Uterus (tissue), 2 donors: Measurements from ENCODE around the gene TRA2A.

Experiments used
- POLR2A ChIP-seq, 2 donors: fragments of 450-650 bp; IDR thresholded peaks; one replicate each; pipeline ENCODE4 v1.6.1; 2016; ENCODE audit warnings: antibody characterized with exemption in 2 of 2, mild to moderate bottlenecking in 1 of 2, moderate library complexity in 1 of 2
- TF ChIP-seq, protein P1 (sequence below), 4 experiments: fragments of 200-600 bp in 2 of 4; fragments of 450-650 bp in 2 of 4; sonication (generic) in 2 of 4; IDR thresholded peaks; one replicate each; pipeline ENCODE4 v1.5.1; 2016 to 2019; ENCODE audit warnings: antibody characterized with exemption in 4 of 4, mild to moderate bottlenecking in 2 of 4, moderate library complexity in 1 of 4

DNA sequence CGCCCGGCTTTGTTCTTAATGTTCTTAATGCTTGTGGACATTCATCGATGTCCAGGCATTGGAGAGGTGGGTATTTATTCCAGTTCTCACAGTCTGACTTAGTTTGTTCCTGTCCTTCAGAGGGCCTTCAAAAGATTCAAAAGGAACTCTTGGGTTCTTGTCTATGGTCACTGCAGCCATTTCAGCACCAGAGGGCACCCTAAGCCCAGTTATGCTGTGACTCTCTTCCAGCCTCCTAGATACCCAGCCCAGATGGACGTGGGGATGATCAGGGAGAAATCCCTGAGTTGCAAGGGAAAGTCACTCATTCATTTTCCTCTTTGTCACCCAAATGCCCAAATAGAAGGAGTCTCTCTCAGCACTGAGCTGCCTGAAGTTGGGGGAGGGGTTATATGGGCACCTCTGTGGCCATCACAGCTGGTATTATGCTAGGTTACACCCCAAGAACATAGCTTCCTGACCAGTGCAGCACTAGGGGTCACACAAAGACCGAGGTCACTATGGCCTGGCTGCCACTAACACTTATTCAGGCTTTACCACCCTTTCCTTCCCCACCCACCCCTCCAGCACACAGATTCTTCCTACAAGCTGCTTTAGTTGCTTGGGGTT, 38.9 kb upstream of the TRA2A start:
- no peak for TF ChIP-seq POLR2A (IDR thresholded peaks at IDR 0.05)
- TF ChIP-seq, protein P1, sequence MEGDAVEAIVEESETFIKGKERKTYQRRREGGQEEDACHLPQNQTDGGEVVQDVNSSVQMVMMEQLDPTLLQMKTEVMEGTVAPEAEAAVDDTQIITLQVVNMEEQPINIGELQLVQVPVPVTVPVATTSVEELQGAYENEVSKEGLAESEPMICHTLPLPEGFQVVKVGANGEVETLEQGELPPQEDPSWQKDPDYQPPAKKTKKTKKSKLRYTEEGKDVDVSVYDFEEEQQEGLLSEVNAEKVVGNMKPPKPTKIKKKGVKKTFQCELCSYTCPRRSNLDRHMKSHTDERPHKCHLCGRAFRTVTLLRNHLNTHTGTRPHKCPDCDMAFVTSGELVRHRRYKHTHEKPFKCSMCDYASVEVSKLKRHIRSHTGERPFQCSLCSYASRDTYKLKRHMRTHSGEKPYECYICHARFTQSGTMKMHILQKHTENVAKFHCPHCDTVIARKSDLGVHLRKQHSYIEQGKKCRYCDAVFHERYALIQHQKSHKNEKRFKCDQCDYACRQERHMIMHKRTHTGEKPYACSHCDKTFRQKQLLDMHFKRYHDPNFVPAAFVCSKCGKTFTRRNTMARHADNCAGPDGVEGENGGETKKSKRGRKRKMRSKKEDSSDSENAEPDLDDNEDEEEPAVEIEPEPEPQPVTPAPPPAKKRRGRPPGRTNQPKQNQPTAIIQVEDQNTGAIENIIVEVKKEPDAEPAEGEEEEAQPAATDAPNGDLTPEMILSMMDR (IDR thresholded peaks at IDR 0.05) = peak; percentile 72 to 86 (median 76)
